ENCODE results near the gene ATRNL1.

Gene ATRNL1

GRCh38 chr10:115879372-115880089 lies 786.4 kb downstream of the ATRNL1 start:
- no peak overlapping the region for H3K9ac ChIP-seq (ENCODE audit: low read depth, low read length)
- no peaks in the 10 kb centered on the region for H3K27me3 ChIP-seq (ENCODE audit: insufficient read depth, low read length, poor library complexity)
- TF ChIP-seq EZH2 (IDR thresholded peaks at IDR 0.05; ENCODE audit: borderline replicate concordance, low read depth, low read length, severe bottlenecking) (no peak), CTCF (IDR thresholded peaks at IDR 0.05; ENCODE audit: borderline replicate concordance, extremely low read depth, low read length, poor library complexity, severe bottlenecking) (no peak)
- H3K27ac ChIP-seq (ENCODE audit: low read length): no peak overlapping the region
- no peaks in the 10 kb centered on the region for H4K20me1 ChIP-seq (ENCODE audit: insufficient read depth, low read length)
- H3K4me1 ChIP-seq (ENCODE audit: insufficient read depth, low read length): no peaks in the 10 kb centered on the region
- no peaks in the 10 kb centered on the region for H3K9me3 ChIP-seq (ENCODE audit: insufficient read depth, low read length, severe bottlenecking)
- DNase-seq: no peak
- no peaks in the 10 kb centered on the region for H3K36me3 ChIP-seq (ENCODE audit: insufficient read depth, low read length)
- H3K79me2 ChIP-seq (ENCODE audit: insufficient read depth, low read length): no peaks in the 10 kb centered on the region
- no peak for ATAC-seq (ENCODE audit: insufficient read depth, low read depth)
- no peak overlapping the region for H3K4me2 ChIP-seq (ENCODE audit: insufficient read depth, low read length)
- H3K4me3 ChIP-seq (ENCODE audit: low read depth in 1 of 2, low read length in 2 of 2): no peak overlapping the region
- H2AFZ ChIP-seq (ENCODE audit: low read depth, low read length): no peak overlapping the region

DNA sequence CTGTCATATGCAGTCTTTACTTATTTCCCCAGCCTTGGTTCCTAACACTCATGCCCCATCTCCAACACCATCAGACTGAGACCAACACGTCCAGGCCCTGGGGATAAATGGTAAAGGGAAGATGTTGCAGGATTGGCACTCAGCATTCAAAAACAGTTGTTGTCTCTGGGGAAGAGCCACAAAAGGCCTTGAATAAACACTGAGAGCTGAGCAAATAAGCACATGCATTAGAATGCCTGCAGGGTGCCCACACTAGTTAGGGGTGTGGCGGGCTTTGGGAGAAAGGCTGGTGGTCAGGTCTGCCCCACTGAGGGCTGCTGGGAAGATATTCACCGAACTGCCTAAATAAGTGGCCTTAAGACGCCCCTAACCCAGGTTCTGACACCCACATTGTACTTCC lies 788.9 kb downstream of the ATRNL1 start:
- ATAC-seq (ENCODE audit: insufficient read depth, low read depth) (no peak), DNase-seq (no peak)
- no peaks in the 10 kb centered on the region for H3K4me1 ChIP-seq (ENCODE audit: insufficient read depth, low read length)
- H4K20me1 ChIP-seq (ENCODE audit: insufficient read depth, low read length): no peaks in the 10 kb centered on the region
- H3K4me3 ChIP-seq (ENCODE audit: low read depth in 1 of 2, low read length in 2 of 2): no peak overlapping the region
- H3K9me3 ChIP-seq (ENCODE audit: insufficient read depth, low read length, severe bottlenecking): no peaks in the 10 kb centered on the region
- H3K9ac ChIP-seq (ENCODE audit: low read depth, low read length): no peak overlapping the region
- H3K27me3 ChIP-seq (ENCODE audit: insufficient read depth, low read length, poor library complexity): no peaks in the 10 kb centered on the region
- no peak overlapping the region for H3K4me2 ChIP-seq (ENCODE audit: insufficient read depth, low read length)
- H3K27ac ChIP-seq (ENCODE audit: low read length): no peak overlapping the region
- no peak for TF ChIP-seq EZH2 (IDR thresholded peaks at IDR 0.05; ENCODE audit: borderline replicate concordance, low read depth, low read length, severe bottlenecking)
- H3K36me3 ChIP-seq (ENCODE audit: insufficient read depth, low read length): no peaks in the 10 kb centered on the region
- no peaks in the 10 kb centered on the region for H3K79me2 ChIP-seq (ENCODE audit: insufficient read depth, low read length)
- no peak overlapping the region for H2AFZ ChIP-seq (ENCODE audit: low read depth, low read length)

- DNase-seq: no peak
- no peak overlapping the region for H3K4me3 ChIP-seq (ENCODE audit: low read depth in 1 of 2, low read length in 2 of 2)
- no peaks in the 10 kb centered on the region for H3K36me3 ChIP-seq (ENCODE audit: insufficient read depth, low read length)
- no peaks in the 10 kb centered on the region for H3K79me2 ChIP-seq (ENCODE audit: insufficient read depth, low read length)
- H3K4me1 ChIP-seq (ENCODE audit: insufficient read depth, low read length): no peaks in the 10 kb centered on the region
- no peaks in the 10 kb centered on the region for H3K9me3 ChIP-seq (ENCODE audit: insufficient read depth, low read length, severe bottlenecking)
- TF ChIP-seq CTCF (IDR thresholded peaks at IDR 0.05; ENCODE audit: borderline replicate concordance, extremely low read depth, low read length, poor library complexity, severe bottlenecking): no peak
- no peak for TF ChIP-seq EZH2 (IDR thresholded peaks at IDR 0.05; ENCODE audit: borderline replicate concordance, low read depth, low read length, severe bottlenecking)
- H4K20me1 ChIP-seq (ENCODE audit: insufficient read depth, low read length): no peaks in the 10 kb centered on the region
- no peak overlapping the region for H3K4me2 ChIP-seq (ENCODE audit: insufficient read depth, low read length)
- no peak for ATAC-seq (ENCODE audit: insufficient read depth, low read depth)
- no peak overlapping the region for H2AFZ ChIP-seq (ENCODE audit: low read depth, low read length)
- no peak overlapping the region for H3K27ac ChIP-seq (ENCODE audit: low read length)
- no peak overlapping the region for H3K9ac ChIP-seq (ENCODE audit: low read depth, low read length)
- no peaks in the 10 kb centered on the region for H3K27me3 ChIP-seq (ENCODE audit: insufficient read depth, low read length, poor library complexity)
Measured at GRCh38 chr10:115883372-115883771, 790.2 kb downstream of the ATRNL1 start.

DNA sequence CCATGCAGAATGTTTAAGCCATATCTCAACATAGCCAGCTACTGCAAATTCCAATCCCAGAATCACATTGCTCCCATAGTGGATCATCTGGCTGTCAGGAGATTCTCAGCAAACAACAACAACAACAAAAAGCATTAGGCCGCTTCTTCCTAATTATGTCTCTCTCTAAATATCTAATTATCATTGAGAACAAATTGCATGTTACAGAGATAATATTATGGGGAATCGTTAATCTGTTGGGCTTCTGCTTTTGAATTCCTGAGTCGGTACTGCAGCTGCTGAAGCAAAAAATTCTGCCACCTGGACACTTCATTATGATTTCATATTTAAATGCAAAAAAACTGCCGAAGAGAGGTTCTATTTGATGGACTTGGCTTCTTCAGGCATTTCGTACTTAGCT lies 791.2 kb downstream of the ATRNL1 start:
- Histone ChIP-seq H3K9ac (ENCODE audit: low read depth, low read length) (no peak overlapping the region), H3K4me2 (ENCODE audit: insufficient read depth, low read length) (no peak overlapping the region), H3K27me3 (ENCODE audit: insufficient read depth, low read length, poor library complexity) (no peaks in the 10 kb centered on the region), H3K79me2 (ENCODE audit: insufficient read depth, low read length) (no peaks in the 10 kb centered on the region), H4K20me1 (ENCODE audit: insufficient read depth, low read length) (no peaks in the 10 kb centered on the region), H3K4me1 (ENCODE audit: insufficient read depth, low read length) (no peaks in the 10 kb centered on the region), H3K36me3 (ENCODE audit: insufficient read depth, low read length) (no peaks in the 10 kb centered on the region), H3K4me3 (ENCODE audit: low read depth in 1 of 2, low read length in 2 of 2) (no peak overlapping the region), H3K9me3 (ENCODE audit: insufficient read depth, low read length, severe bottlenecking) (no peaks in the 10 kb centered on the region), H2AFZ (ENCODE audit: low read depth, low read length) (no peak overlapping the region), H3K27ac (ENCODE audit: low read length) (no peak overlapping the region)
- TF ChIP-seq CTCF (IDR thresholded peaks at IDR 0.05; ENCODE audit: borderline replicate concordance, extremely low read depth, low read length, poor library complexity, severe bottlenecking) (no peak), EZH2 (IDR thresholded peaks at IDR 0.05; ENCODE audit: borderline replicate concordance, low read depth, low read length, severe bottlenecking) (no peak)
- ATAC-seq (ENCODE audit: insufficient read depth, low read depth): no peak
- DNase-seq: no peak
